ENCODE data around the gene HSPG2. TPM values are rescaled to one million over a fixed set of nuclear protein-coding genes. Genes with fewer than 3 reads are reported as not detected.

HSPG2 gene
- total and polyA plus RNA-seq, 5 donors from 2014 or later: 0.05 to 3.2 (median 0.17) TPM; not detected in 1

- Histone ChIP-seq H3K27ac (ENCODE audit: insufficient read depth, low read length, poor library complexity, severe bottlenecking) (no peak overlapping the region), H3K4me3 (ENCODE audit: low read depth, low read length) (no peak overlapping the region), H3K9me3 (ENCODE audit: control insufficient read depth in 2 of 2, low read length in 2 of 2) (no peaks in the 10 kb centered on the region), H3K4me1 (ENCODE audit: control insufficient read depth, insufficient read depth, low read length, poor library complexity, severe bottlenecking) (no peaks in the 10 kb centered on the region), H3K27me3 (ENCODE audit: control insufficient read depth, insufficient read depth, low read length) (no peaks in the 10 kb centered on the region), H3K36me3 (ENCODE audit: control insufficient read depth, insufficient read depth, low read length) (no peaks in the 10 kb centered on the region)
- Mint-ChIP-seq H3K36me3 (no peaks in the 10 kb centered on the region), H3K9me3 (no peaks in the 10 kb centered on the region), H3K4me1 (peaks cover 0 to 4% (median 0%) of the 10 kb centered on the region in 4 donors), H3K27me3 (no peaks in the 10 kb centered on the region), H3K4me3 (no peak overlapping the region), H3K27ac (no peak overlapping the region)
- DNase-seq (no peak), ATAC-seq (ENCODE audit: low read depth in 2 of 2) (no peak)
These were observed 89.6 kb downstream of the HSPG2 start for GRCh38 chr1:21847223-21848205.

GRCh38 chr1:21845646-21846641 lies 91.2 kb downstream of the HSPG2 start:
- Mint-ChIP-seq H3K36me3 (no peaks in the 10 kb centered on the region), H3K27ac (no peak overlapping the region), H3K27me3 (no peaks in the 10 kb centered on the region), H3K4me1 (no peaks in the 10 kb centered on the region), H3K4me3 (no peak overlapping the region), H3K9me3 (no peaks in the 10 kb centered on the region)
- H3K4me1 ChIP-seq (ENCODE audit: control insufficient read depth, insufficient read depth, low read length, poor library complexity, severe bottlenecking): no peaks in the 10 kb centered on the region
- H3K4me3 ChIP-seq (ENCODE audit: low read depth, low read length): no peak overlapping the region
- H3K27me3 ChIP-seq (ENCODE audit: control insufficient read depth, insufficient read depth, low read length): no peaks in the 10 kb centered on the region
- no peak for DNase-seq
- no peak for ATAC-seq (ENCODE audit: low read depth in 2 of 2)
- H3K9me3 ChIP-seq (ENCODE audit: control insufficient read depth in 2 of 2, low read length in 2 of 2): no peaks in the 10 kb centered on the region
- H3K36me3 ChIP-seq (ENCODE audit: control insufficient read depth, insufficient read depth, low read length): no peaks in the 10 kb centered on the region
- no peak overlapping the region for H3K27ac ChIP-seq (ENCODE audit: insufficient read depth, low read length, poor library complexity, severe bottlenecking)

- Mint-ChIP-seq H3K27me3 (no peaks in the 10 kb centered on the region), H3K9me3 (no peaks in the 10 kb centered on the region), H3K27ac (no peak overlapping the region), H3K36me3 (no peaks in the 10 kb centered on the region), H3K4me3 (no peak overlapping the region), H3K4me1 (no peaks in the 10 kb centered on the region)
- Histone ChIP-seq H3K27ac (ENCODE audit: insufficient read depth, low read length, poor library complexity, severe bottlenecking) (no peak overlapping the region), H3K9me3 (ENCODE audit: control insufficient read depth in 2 of 2, low read length in 2 of 2) (no peaks in the 10 kb centered on the region), H3K36me3 (ENCODE audit: control insufficient read depth, insufficient read depth, low read length) (no peaks in the 10 kb centered on the region), H3K4me1 (ENCODE audit: control insufficient read depth, insufficient read depth, low read length, poor library complexity, severe bottlenecking) (no peaks in the 10 kb centered on the region), H3K27me3 (ENCODE audit: control insufficient read depth, insufficient read depth, low read length) (no peaks in the 10 kb centered on the region), H3K4me3 (ENCODE audit: low read depth, low read length) (no peak overlapping the region)
- DNase-seq (no peak), ATAC-seq (ENCODE audit: low read depth in 2 of 2) (no peak)
These were observed 93.1 kb downstream of the HSPG2 start for GRCh38 chr1:21843996-21844395.

GRCh38 chr1:21843208-21843607 lies 93.9 kb downstream of the HSPG2 start:
- ATAC-seq (ENCODE audit: low read depth in 2 of 2) (no peak), DNase-seq (no peak)
- no peaks in the 10 kb centered on the region for H3K4me1 ChIP-seq (ENCODE audit: control insufficient read depth, insufficient read depth, low read length, poor library complexity, severe bottlenecking)
- no peaks in the 10 kb centered on the region for H3K36me3 Mint-ChIP-seq
- no peak overlapping the region for H3K4me3 ChIP-seq (ENCODE audit: low read depth, low read length)
- no peak overlapping the region for H3K27ac Mint-ChIP-seq
- no peaks in the 10 kb centered on the region for H3K4me1 Mint-ChIP-seq
- no peaks in the 10 kb centered on the region for H3K27me3 ChIP-seq (ENCODE audit: control insufficient read depth, insufficient read depth, low read length)
- no peak overlapping the region for H3K27ac ChIP-seq (ENCODE audit: insufficient read depth, low read length, poor library complexity, severe bottlenecking)
- no peaks in the 10 kb centered on the region for H3K36me3 ChIP-seq (ENCODE audit: control insufficient read depth, insufficient read depth, low read length)
- no peaks in the 10 kb centered on the region for H3K27me3 Mint-ChIP-seq
- H3K9me3 Mint-ChIP-seq: peaks cover 0 to 1% (median 0%) of the 10 kb centered on the region in 7 donors
- H3K9me3 ChIP-seq (ENCODE audit: control insufficient read depth in 2 of 2, low read length in 2 of 2): no peaks in the 10 kb centered on the region
- no peak overlapping the region for H3K4me3 Mint-ChIP-seq

GRCh38 chr1:21842606-21843162 lies 94.4 kb downstream of the HSPG2 start:
- ATAC-seq (ENCODE audit: low read depth in 2 of 2): no peak
- H3K27me3 Mint-ChIP-seq: no peaks in the 10 kb centered on the region
- no peaks in the 10 kb centered on the region for H3K36me3 Mint-ChIP-seq
- no peaks in the 10 kb centered on the region for H3K4me1 Mint-ChIP-seq
- Histone ChIP-seq H3K27me3 (ENCODE audit: control insufficient read depth, insufficient read depth, low read length) (no peaks in the 10 kb centered on the region), H3K4me1 (ENCODE audit: control insufficient read depth, insufficient read depth, low read length, poor library complexity, severe bottlenecking) (no peaks in the 10 kb centered on the region), H3K9me3 (ENCODE audit: control insufficient read depth in 2 of 2, low read length in 2 of 2) (no peaks in the 10 kb centered on the region), H3K27ac (ENCODE audit: insufficient read depth, low read length, poor library complexity, severe bottlenecking) (no peak overlapping the region), H3K4me3 (ENCODE audit: low read depth, low read length) (no peak overlapping the region), H3K36me3 (ENCODE audit: control insufficient read depth, insufficient read depth, low read length) (no peaks in the 10 kb centered on the region)
- H3K9me3 Mint-ChIP-seq: peaks cover 0 to 1% (median 0%) of the 10 kb centered on the region in 7 donors
- H3K27ac Mint-ChIP-seq: no peak overlapping the region
- no peak for DNase-seq
- no peak overlapping the region for H3K4me3 Mint-ChIP-seq

- Mint-ChIP-seq H3K4me3 (no peak overlapping the region), H3K9me3 (peaks cover 0 to 1% (median 0%) of the 10 kb centered on the region in 7 donors), H3K27ac (no peak overlapping the region), H3K36me3 (no peaks in the 10 kb centered on the region), H3K27me3 (no peaks in the 10 kb centered on the region), H3K4me1 (no peaks in the 10 kb centered on the region)
- DNase-seq: no peak
- Histone ChIP-seq H3K4me3 (ENCODE audit: low read depth, low read length) (no peak overlapping the region), H3K4me1 (ENCODE audit: control insufficient read depth, insufficient read depth, low read length, poor library complexity, severe bottlenecking) (no peaks in the 10 kb centered on the region), H3K36me3 (ENCODE audit: control insufficient read depth, insufficient read depth, low read length) (no peaks in the 10 kb centered on the region), H3K9me3 (ENCODE audit: control insufficient read depth in 2 of 2, low read length in 2 of 2) (no peaks in the 10 kb centered on the region), H3K27ac (ENCODE audit: insufficient read depth, low read length, poor library complexity, severe bottlenecking) (no peak overlapping the region), H3K27me3 (ENCODE audit: control insufficient read depth, insufficient read depth, low read length) (no peaks in the 10 kb centered on the region)
- no peak for ATAC-seq (ENCODE audit: low read depth in 2 of 2)
These were observed 95.2 kb downstream of the HSPG2 start for GRCh38 chr1:21841852-21842466.

- Mint-ChIP-seq H3K27ac (peak overlapping the region in 1 of 3 donors; percentile 59), H3K4me1 (no peaks in the 10 kb centered on the region), H3K4me3 (no peak overlapping the region), H3K9me3 (peaks cover 0 to 1% (median 0%) of the 10 kb centered on the region in 7 donors), H3K36me3 (no peaks in the 10 kb centered on the region), H3K27me3 (no peaks in the 10 kb centered on the region)
- Histone ChIP-seq H3K27me3 (ENCODE audit: control insufficient read depth, insufficient read depth, low read length) (no peaks in the 10 kb centered on the region), H3K4me1 (ENCODE audit: control insufficient read depth, insufficient read depth, low read length, poor library complexity, severe bottlenecking) (no peaks in the 10 kb centered on the region), H3K36me3 (ENCODE audit: control insufficient read depth, insufficient read depth, low read length) (no peaks in the 10 kb centered on the region), H3K9me3 (ENCODE audit: control insufficient read depth in 2 of 2, low read length in 2 of 2) (no peaks in the 10 kb centered on the region), H3K27ac (ENCODE audit: insufficient read depth, low read length, poor library complexity, severe bottlenecking) (no peak overlapping the region), H3K4me3 (ENCODE audit: low read depth, low read length) (no peak overlapping the region)
- no peak for ATAC-seq (ENCODE audit: low read depth in 2 of 2)
- DNase-seq: no peak
These were observed 96.1 kb downstream of the HSPG2 start for GRCh38 chr1:21840981-21841380.
